GM23338 (cell line): ENCODE measurements around the gene STK16. TPM values are rescaled to one million over a fixed set of nuclear protein-coding genes. Genes with fewer than 3 reads are reported as not detected.

Source experiments
- ATAC-seq: fragments of 200-7000 bp; cut with Tn5 transposase; 3 replicates; pipeline ENCODE4 v1.9.1; 2020
- DNase-seq: peaks from one replicate; pipeline ENCODE4 v3.0.0-alpha.2; 2015; ENCODE audit warnings: low spot score
- H2AFZ ChIP-seq: fragments of 200-600 bp; sonication (generic); 2 replicates; pipeline ENCODE4 v1.8.0; 2016; ENCODE audit warnings: antibody characterized with exemption, mild to moderate bottlenecking, moderate library complexity
- H3F3A ChIP-seq: fragments of 200-600 bp; sonication (generic); replicated peaks from 2 replicates; pipeline ENCODE4 v1.8.0; 2017; ENCODE audit warnings: antibody characterized with exemption, mixed run types, low read depth
- H3K27ac ChIP-seq: fragments of 200-600 bp; sonication (generic); 2 replicates; pipeline ENCODE4 v1.6.1; 2016; ENCODE audit warnings: low read depth
- H3K27me3 ChIP-seq: fragments of 200-600 bp; sonication (generic); 2 replicates; pipeline ENCODE4 v1.8.0; 2016; ENCODE audit warnings: mild to moderate bottlenecking, mixed run types, moderate library complexity; ENCODE audit not compliant: insufficient read depth
- H3K36me3 ChIP-seq: fragments of 200-600 bp; sonication (generic); 2 replicates; pipeline ENCODE4 v1.8.0; 2016; ENCODE audit warnings: mild to moderate bottlenecking; ENCODE audit not compliant: insufficient read depth
- H3K4me1 ChIP-seq: fragments of 200-600 bp; sonication (generic); 2 replicates; pipeline ENCODE4 v1.8.0; 2016; ENCODE audit warnings: mild to moderate bottlenecking, moderate library complexity; ENCODE audit not compliant: insufficient read depth
- H3K4me2 ChIP-seq: fragments of 200-600 bp; sonication (generic); 2 replicates; pipeline ENCODE4 v1.7.1; 2017; ENCODE audit warnings: mixed run types
- H3K4me3 ChIP-seq: fragments of 200-600 bp; sonication (generic); 2 replicates; pipeline ENCODE4 v1.6.1; 2016; ENCODE audit warnings: mixed run types
- H3K79me2 ChIP-seq: fragments of 200-600 bp; sonication (generic); replicated peaks from 2 replicates; pipeline ENCODE4 v1.8.0; 2017; ENCODE audit warnings: mild to moderate bottlenecking; ENCODE audit not compliant: insufficient read depth
- H3K9me2 ChIP-seq: fragments of 200-600 bp; sonication (generic); 2 replicates; pipeline ENCODE4 v1.8.0; 2017; ENCODE audit not compliant: insufficient read depth
- H4K20me1 ChIP-seq: fragments of 200-600 bp; sonication (generic); replicated peaks from 2 replicates; pipeline ENCODE4 v1.8.0; 2017; ENCODE audit warnings: mild to moderate bottlenecking; ENCODE audit not compliant: insufficient read depth
- H3K27ac Mint-ChIP-seq: 2 replicates; pipeline ENCODE4 v1.8.0; 2020; ENCODE audit warnings: inconsistent platforms, mild to moderate bottlenecking, moderate library complexity, mixed read lengths
- H3K27me3 Mint-ChIP-seq: 3 replicates; pipeline ENCODE4 v1.8.0; 2022; ENCODE audit warnings: low read depth, mild to moderate bottlenecking, moderate library complexity, mixed read lengths, inconsistent platforms; ENCODE audit not compliant: insufficient read depth, poor library complexity
- H3K36me3 Mint-ChIP-seq: 3 replicates; pipeline ENCODE4 v1.8.0; 2021; ENCODE audit warnings: low read depth, mild to moderate bottlenecking, inconsistent platforms, moderate library complexity, mixed read lengths
- H3K4me1 Mint-ChIP-seq: 3 replicates; pipeline ENCODE4 v1.8.0; 2020; ENCODE audit warnings: mild to moderate bottlenecking, inconsistent platforms, mixed read lengths
- H3K4me3 Mint-ChIP-seq: 3 replicates; pipeline ENCODE4 v1.8.0; 2021; ENCODE audit warnings: moderate library complexity, mild to moderate bottlenecking, inconsistent platforms, mixed read lengths
- H3K9me3 Mint-ChIP-seq: 3 replicates; pipeline ENCODE4 v1.8.0; 2020; ENCODE audit warnings: moderate library complexity, mild to moderate bottlenecking, inconsistent platforms, mixed read lengths
- CREB1 ChIP-seq: fragments of 250-450 bp; sonication (Bioruptor Pico); IDR thresholded peaks from 2 replicates; pipeline ENCODE4 v1.5.0; 2020; ENCODE audit warnings: low read depth, mild to moderate bottlenecking, moderate library complexity
- EZH2 ChIP-seq: fragments of 200-600 bp; sonication (generic); IDR thresholded peaks from one replicate; pipeline ENCODE4 v1.8.0; 2017; ENCODE audit warnings: antibody characterized with exemption, mild to moderate bottlenecking, low read depth; ENCODE audit not compliant: unreplicated experiment
- EZH2phosphoT487 ChIP-seq: fragments of 200-600 bp; sonication (generic); IDR thresholded peaks from one replicate; pipeline ENCODE4 v1.8.1; 2018; ENCODE audit warnings: antibody characterized with exemption; ENCODE audit not compliant: unreplicated experiment
- JUNB ChIP-seq: IDR thresholded peaks from one replicate; pipeline ENCODE4 v1.6.1; 2016; ENCODE audit warnings: antibody characterized with exemption; ENCODE audit not compliant: unreplicated experiment
- NANOG ChIP-seq: IDR thresholded peaks from 2 replicates; pipeline ENCODE4 v1.6.1; 2016; ENCODE audit warnings: antibody characterized with exemption, borderline replicate concordance
- POLR2AphosphoS5 ChIP-seq: IDR thresholded peaks from 2 replicates; pipeline ENCODE4 v1.6.1; 2016; ENCODE audit warnings: antibody characterized with exemption, low read depth
- STAT1 ChIP-seq: IDR thresholded peaks from one replicate; pipeline ENCODE4 v1.6.1; 2016; ENCODE audit warnings: antibody characterized with exemption; ENCODE audit not compliant: unreplicated experiment
- ZNF114 ChIP-seq: fragments of 250-450 bp; sonication (Bioruptor Pico); IDR thresholded peaks from 2 replicates; pipeline ENCODE4 v1.5.0; 2020; ENCODE audit warnings: mild to moderate bottlenecking, moderate library complexity
- ZNF331 ChIP-seq: fragments of 250-450 bp; sonication (Bioruptor Pico); IDR thresholded peaks from 2 replicates; pipeline ENCODE4 v1.5.0; 2020; ENCODE audit warnings: low read depth, mild to moderate bottlenecking, moderate library complexity
- polyA plus RNA-seq: library from polyadenylated mRNA; unstranded; fragments of >200 nt; fragmentation: Nextera tagmentation; extraction: Ambion mirVana; gene quantifications from 2 replicates; pipeline ENCODE4 v1.2.1, GENCODE V29; 2016
- total RNA-seq: library from RNA; depleted of rRNA; stranded (reverse); fragments of >200 nt; shearing (Covaris generic); gene quantifications from 2 replicates; pipeline ENCODE4 v1.2.3, GENCODE V29; 2014
- TF ChIP-seq, protein P1 (sequence below): fragments of 250-450 bp; sonication (Bioruptor Pico); IDR thresholded peaks from 2 replicates; pipeline ENCODE4 v1.5.0; 2020; ENCODE audit warnings: mild to moderate bottlenecking, moderate library complexity
- TF ChIP-seq, protein P2 (sequence below): IDR thresholded peaks from 2 replicates; pipeline ENCODE4 v1.6.1; 2016; ENCODE audit warnings: antibody characterized with exemption
- TF ChIP-seq, protein P3 (sequence below), 2 experiments: fragments of 200-600 bp in 1 of 2; sonication (generic) in 1 of 2; conservative IDR thresholded peaks; 2 replicates each; pipeline versions ENCODE4 v1.5.1 to v1.6.1; 2016 to 2017; ENCODE audit warnings: antibody characterized with exemption in 2 of 2, low read depth in 2 of 2, mild to moderate bottlenecking in 2 of 2, moderate library complexity in 1 of 2

STK16 gene
- total and polyA plus RNA-seq, 2 experiments from 2014 or later, result 3.1 to 17.0 TPM

DNA sequence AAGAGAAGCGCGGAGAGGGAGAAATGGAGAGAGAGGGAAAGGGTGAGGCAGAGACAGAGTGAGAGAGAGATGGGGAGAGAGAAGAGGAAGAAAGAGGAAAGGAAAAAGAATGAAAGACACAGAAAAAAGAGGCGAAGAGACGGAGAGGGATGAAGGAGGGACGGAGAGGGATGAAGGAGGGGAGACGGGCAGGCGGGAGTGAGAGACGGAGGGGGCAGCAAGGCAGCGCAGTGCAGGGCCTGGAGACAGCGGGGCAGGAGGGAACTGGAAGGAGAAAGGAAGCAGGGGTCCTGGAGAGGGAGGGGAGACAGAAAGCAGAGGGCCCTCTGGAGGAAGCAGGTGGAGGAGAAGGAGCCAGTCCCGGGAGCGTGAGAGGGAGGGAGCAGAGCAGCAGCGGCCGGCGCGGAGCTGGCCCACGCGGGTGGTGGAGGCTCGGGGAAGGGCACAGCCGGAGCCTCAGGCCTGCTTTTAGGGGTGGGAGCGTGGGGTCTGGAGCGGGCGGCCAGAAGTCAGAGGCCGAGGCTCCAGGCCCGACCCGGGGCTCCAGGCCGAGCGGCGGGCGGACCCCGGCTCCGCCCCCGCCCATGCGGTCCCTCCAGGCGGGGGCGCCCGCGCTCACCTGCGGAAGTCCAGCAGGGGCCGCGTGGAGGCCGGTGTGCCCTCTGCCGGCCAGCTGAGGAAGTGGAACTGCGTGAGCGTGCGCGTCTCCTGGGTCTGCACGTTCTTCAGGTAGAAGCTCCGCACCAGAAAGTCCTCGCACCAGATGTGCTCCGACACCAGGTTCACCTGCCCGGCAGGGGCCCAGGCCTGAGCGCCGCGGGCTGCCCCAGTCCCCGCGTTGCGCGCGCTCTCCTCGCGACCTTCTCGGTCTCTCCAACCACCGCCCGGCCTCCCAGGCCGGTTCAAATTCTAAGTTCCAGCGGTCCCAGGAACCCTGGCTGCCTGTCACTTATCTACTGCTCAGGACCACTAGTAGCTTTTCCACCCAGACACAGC lies 49.4 kb downstream of the STK16 start:
- H3K36me3 Mint-ChIP-seq, result no peaks in the 10 kb centered on the region; the same call in 2 of the 3 replicates
- H3K9me3 Mint-ChIP-seq, result no peaks in the 10 kb centered on the region; the same call in 1 of the 3 replicates
- H3K27ac Mint-ChIP-seq, result 0 out of 2 replicates have a peak overlapping the region, but pooled peaks have one; percentile 5
- peaks cover 32% of the 10 kb centered on the region for H3K27me3 Mint-ChIP-seq
- Histone ChIP-seq H2AFZ (peak overlapping the region; percentile 90), H3K4me3 (peak overlapping the region; percentile 90), H3K27me3 (peaks cover 19% of the 10 kb centered on the region), H3F3A (peaks cover 5% of the 10 kb centered on the region; the same call in 1 of the 2 replicates), H3K4me1 (peaks cover 9% of the 10 kb centered on the region), H3K36me3 (no peaks in the 10 kb centered on the region), H3K9me2 (no peaks in the 10 kb centered on the region), H3K79me2 (no peaks in the 10 kb centered on the region), H4K20me1 (no peaks in the 10 kb centered on the region), H3K4me2 (peak overlapping the region; percentile 92), H3K27ac (no peak overlapping the region)
- ATAC-seq (peak; percentile 84), DNase-seq (peak; percentile 92)
- H3K4me1 Mint-ChIP-seq, result peaks cover 3% of the 10 kb centered on the region; the same call in 1 of the 3 replicates
- H3K4me3 Mint-ChIP-seq, result peak overlapping the region; percentile 80
- TF ChIP-seq EZH2, result no peak
- TF ChIP-seq, protein P1, sequence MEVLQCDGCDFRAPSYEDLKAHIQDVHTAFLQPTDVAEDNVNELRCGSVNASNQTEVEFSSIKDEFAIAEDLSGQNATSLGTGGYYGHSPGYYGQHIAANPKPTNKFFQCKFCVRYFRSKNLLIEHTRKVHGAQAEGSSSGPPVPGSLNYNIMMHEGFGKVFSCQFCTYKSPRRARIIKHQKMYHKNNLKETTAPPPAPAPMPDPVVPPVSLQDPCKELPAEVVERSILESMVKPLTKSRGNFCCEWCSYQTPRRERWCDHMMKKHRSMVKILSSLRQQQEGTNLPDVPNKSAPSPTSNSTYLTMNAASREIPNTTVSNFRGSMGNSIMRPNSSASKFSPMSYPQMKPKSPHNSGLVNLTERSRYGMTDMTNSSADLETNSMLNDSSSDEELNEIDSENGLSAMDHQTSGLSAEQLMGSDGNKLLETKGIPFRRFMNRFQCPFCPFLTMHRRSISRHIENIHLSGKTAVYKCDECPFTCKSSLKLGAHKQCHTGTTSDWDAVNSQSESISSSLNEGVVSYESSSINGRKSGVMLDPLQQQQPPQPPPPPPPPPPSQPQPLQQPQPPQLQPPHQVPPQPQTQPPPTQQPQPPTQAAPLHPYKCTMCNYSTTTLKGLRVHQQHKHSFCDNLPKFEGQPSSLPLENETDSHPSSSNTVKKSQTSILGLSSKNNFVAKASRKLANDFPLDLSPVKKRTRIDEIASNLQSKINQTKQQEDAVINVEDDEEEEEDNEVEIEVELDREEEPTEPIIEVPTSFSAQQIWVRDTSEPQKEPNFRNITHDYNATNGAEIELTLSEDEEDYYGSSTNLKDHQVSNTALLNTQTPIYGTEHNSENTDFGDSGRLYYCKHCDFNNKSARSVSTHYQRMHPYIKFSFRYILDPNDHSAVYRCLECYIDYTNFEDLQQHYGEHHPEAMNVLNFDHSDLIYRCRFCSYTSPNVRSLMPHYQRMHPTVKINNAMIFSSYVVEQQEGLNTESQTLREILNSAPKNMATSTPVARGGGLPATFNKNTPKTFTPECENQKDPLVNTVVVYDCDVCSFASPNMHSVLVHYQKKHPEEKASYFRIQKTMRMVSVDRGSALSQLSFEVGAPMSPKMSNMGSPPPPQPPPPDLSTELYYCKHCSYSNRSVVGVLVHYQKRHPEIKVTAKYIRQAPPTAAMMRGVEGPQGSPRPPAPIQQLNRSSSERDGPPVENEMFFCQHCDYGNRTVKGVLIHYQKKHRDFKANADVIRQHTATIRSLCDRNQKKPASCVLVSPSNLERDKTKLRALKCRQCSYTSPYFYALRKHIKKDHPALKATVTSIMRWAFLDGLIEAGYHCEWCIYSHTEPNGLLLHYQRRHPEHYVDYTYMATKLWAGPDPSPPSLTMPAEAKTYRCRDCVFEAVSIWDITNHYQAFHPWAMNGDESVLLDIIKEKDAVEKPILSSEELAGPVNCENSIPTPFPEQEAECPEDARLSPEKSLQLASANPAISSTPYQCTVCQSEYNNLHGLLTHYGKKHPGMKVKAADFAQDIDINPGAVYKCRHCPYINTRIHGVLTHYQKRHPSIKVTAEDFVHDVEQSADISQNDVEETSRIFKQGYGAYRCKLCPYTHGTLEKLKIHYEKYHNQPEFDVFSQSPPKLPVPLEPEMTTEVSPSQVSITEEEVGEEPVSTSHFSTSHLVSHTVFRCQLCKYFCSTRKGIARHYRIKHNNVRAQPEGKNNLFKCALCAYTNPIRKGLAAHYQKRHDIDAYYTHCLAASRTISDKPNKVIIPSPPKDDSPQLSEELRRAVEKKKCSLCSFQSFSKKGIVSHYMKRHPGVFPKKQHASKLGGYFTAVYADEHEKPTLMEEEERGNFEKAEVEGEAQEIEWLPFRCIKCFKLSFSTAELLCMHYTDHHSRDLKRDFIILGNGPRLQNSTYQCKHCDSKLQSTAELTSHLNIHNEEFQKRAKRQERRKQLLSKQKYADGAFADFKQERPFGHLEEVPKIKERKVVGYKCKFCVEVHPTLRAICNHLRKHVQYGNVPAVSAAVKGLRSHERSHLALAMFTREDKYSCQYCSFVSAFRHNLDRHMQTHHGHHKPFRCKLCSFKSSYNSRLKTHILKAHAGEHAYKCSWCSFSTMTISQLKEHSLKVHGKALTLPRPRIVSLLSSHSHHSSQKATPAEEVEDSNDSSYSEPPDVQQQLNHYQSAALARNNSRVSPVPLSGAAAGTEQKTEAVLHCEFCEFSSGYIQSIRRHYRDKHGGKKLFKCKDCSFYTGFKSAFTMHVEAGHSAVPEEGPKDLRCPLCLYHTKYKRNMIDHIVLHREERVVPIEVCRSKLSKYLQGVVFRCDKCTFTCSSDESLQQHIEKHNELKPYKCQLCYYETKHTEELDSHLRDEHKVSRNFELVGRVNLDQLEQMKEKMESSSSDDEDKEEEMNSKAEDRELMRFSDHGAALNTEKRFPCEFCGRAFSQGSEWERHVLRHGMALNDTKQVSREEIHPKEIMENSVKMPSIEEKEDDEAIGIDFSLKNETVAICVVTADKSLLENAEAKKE, result peak; percentile 87
- TF ChIP-seq ZNF331, result no peak
- TF ChIP-seq POLR2AphosphoS5, result peak; percentile 58
- TF ChIP-seq EZH2phosphoT487, result no peak
- TF ChIP-seq, protein P2, sequence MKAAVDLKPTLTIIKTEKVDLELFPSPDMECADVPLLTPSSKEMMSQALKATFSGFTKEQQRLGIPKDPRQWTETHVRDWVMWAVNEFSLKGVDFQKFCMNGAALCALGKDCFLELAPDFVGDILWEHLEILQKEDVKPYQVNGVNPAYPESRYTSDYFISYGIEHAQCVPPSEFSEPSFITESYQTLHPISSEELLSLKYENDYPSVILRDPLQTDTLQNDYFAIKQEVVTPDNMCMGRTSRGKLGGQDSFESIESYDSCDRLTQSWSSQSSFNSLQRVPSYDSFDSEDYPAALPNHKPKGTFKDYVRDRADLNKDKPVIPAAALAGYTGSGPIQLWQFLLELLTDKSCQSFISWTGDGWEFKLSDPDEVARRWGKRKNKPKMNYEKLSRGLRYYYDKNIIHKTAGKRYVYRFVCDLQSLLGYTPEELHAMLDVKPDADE, result 0 out of 2 replicates have a peak, but pooled peaks have one; percentile 43
- TF ChIP-seq CREB1 (CRISPR knock-in tag), result peak; percentile 71
- no peak for TF ChIP-seq JUNB
- TF ChIP-seq NANOG, result no peak
- no peak for TF ChIP-seq ZNF114 (CRISPR knock-in tag)
- TF ChIP-seq, protein P3, sequence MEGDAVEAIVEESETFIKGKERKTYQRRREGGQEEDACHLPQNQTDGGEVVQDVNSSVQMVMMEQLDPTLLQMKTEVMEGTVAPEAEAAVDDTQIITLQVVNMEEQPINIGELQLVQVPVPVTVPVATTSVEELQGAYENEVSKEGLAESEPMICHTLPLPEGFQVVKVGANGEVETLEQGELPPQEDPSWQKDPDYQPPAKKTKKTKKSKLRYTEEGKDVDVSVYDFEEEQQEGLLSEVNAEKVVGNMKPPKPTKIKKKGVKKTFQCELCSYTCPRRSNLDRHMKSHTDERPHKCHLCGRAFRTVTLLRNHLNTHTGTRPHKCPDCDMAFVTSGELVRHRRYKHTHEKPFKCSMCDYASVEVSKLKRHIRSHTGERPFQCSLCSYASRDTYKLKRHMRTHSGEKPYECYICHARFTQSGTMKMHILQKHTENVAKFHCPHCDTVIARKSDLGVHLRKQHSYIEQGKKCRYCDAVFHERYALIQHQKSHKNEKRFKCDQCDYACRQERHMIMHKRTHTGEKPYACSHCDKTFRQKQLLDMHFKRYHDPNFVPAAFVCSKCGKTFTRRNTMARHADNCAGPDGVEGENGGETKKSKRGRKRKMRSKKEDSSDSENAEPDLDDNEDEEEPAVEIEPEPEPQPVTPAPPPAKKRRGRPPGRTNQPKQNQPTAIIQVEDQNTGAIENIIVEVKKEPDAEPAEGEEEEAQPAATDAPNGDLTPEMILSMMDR (conservative IDR thresholded peaks at IDR 0.05; ENCODE audit: low read depth in 2 of 2), result peak; percentile 71 to 98
- TF ChIP-seq STAT1, result no peak
